Measurements from ENCODE around the gene GPC4. TPM values are rescaled to one million over a fixed set of nuclear protein-coding genes. Genes with fewer than 3 reads are reported as not detected.

The GPC4 gene
- total RNA-seq, 4 donors from 2014 or later: 6.6 to 27.6 (median 11.1) TPM

Other genes with a start within 250 kb of the GPC4 start
- gene TFDP3, start 197.1 kb downstream of the GPC4 start, total RNA-seq: not detected

Data from omental fat pad (tissue), 4 donors.